ENCODE data around the gene FOXP1.

FOXP1 gene

DNA sequence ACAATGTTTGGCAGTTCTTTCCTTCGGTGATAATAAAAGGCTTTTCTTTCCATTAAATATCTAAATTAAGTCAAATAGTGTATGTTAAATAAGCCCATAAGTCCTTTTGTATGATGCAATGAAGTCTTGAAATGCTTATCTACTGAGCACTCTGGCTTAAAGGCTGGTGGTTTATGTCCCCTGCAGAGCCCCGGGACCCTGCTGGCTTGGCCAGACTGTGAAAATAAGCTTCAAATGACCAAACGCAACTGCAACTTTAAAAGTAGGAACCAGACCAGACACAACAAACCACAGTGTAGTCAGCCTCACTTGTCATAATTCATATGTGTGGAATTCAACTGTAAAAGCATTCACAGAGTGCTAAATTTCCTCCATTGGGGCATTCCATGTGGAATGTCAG is 72.5 kb downstream of the FOXP1 start:
- no peak for DNase-seq (ENCODE audit: low read depth in 4 of 4, low spot score in 1 of 4)

DNA sequence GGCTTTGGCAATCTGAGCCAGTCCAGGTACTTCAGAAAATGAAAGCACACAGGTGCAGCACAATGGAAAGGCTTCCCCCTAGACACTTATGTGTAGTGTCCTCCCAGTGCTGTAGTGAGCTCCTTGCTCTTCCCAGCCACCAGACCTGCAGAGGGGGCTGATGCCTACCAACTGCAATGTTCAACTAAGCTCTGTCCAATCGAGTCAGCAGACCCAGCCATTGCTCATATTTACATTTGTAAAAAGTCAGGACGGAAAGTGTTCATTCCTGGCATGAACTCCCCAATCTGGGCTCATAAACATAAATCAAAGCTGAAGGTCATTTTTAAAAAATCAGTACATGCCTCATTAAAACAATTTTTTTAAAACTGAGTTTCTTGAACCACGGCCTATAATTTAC is 73.0 kb downstream of the FOXP1 start:
- DNase-seq (ENCODE audit: low read depth in 4 of 4, low spot score in 1 of 4), result no peak

DNA sequence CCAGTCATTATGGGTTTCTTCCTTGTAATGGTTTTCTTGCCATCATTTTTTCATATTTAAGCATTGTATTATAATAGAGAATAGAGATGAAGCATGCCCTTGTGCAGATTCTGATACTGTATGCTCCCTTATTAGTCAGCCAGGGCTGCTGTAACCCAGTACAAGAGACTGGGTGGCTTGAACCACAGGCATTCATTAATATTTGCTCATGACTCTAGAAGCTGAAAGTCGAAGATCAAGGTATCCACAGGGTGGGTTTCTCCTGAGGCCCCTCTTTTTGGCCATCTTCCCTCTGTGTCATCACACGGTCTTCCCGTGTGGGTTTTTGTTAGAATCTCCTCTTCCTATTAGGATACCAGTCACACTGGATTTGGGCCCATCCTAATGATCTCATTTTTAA is 74.5 kb downstream of the FOXP1 start:
- no peak for DNase-seq (ENCODE audit: low read depth in 4 of 4, low spot score in 1 of 4)

DNA sequence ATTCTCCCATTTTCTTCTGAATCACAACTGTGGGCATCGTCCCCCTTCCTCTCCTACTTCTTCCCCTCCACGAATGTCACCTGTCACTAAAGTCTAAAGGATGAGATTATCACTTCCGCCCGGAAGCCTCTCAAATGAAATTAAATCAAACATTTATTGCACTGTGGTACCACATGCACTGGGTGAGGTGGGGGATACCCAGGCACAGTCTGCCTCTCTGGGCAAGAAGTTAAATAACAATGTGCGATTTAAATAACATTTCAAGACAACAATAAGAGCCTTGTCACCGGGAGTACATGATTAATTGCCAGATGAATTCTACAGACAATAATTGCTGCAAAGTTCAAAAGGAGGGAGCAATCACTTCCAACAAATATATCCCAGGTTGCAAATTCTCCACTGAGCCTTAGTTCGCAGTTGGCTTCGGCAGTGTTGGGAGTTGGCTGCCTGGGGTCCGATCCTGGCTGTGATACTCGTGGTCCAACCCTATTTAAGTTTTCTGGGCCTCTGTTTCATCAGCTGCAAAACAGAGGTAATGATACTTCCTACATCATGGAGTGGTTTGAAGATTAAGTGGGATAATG is 77.7 kb downstream of the FOXP1 start:
- DNase-seq (ENCODE audit: low read depth in 4 of 4, low spot score in 1 of 4), result no peak

GRCh38 chr3:71504250-71505036 is 79.1 kb downstream of the FOXP1 start:
- DNase-seq (ENCODE audit: low read depth in 4 of 4, low spot score in 1 of 4), result peak in 1 of 4 experiments; percentile 38

GRCh38 chr3:71503525-71504249 is 79.8 kb downstream of the FOXP1 start:
- no peak for DNase-seq (ENCODE audit: low read depth in 4 of 4, low spot score in 1 of 4)

- DNase-seq (ENCODE audit: low read depth in 4 of 4, low spot score in 1 of 4), result no peak
These were observed 81.4 kb downstream of the FOXP1 start for GRCh38 chr3:71502066-71502625.

DNA sequence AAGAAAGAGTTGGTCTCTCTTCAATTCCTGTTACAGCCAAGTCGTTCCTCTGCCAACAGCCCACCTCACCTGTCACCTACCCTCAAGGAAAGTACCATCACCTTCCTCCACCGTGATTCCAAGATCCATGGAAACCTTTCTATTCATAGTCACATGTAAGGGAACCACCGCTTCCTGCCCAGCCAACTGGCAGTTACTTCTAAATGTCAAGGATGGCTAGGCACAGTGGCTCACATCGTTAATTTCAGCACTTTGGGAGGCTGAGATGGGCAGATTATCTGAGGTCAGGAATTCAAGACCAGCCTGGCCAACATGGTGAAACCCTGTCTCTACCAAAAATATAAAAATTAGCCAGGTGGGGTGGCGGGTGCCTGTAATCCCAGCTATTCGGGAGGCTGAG is 82.8 kb downstream of the FOXP1 start:
- DNase-seq (ENCODE audit: low read depth in 4 of 4, low spot score in 1 of 4), result no peak

GRCh38 chr3:71499227-71499876 is 84.2 kb downstream of the FOXP1 start:
- no peak for DNase-seq (ENCODE audit: low read depth in 4 of 4, low spot score in 1 of 4)

DNA sequence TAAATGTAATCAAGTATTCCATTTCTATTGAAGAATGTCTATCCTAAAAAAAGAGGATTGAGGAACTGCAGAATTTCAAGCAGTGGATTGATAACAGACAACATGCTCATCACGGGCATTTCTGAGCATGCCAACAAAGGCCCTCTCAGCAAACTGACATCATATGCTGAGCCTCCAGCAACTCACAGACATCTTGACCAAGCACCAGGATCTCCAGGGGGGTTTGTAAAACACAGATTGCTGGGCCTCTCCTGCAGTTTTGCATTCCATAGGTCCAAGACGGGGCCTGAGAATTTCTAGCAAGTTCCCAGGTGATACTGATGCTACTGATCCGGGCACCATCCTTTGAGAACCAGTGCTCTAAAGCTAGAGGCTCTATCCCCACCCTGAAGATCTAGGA is 85.0 kb downstream of the FOXP1 start:
- DNase-seq (ENCODE audit: low read depth in 4 of 4, low spot score in 1 of 4), result no peak

DNA sequence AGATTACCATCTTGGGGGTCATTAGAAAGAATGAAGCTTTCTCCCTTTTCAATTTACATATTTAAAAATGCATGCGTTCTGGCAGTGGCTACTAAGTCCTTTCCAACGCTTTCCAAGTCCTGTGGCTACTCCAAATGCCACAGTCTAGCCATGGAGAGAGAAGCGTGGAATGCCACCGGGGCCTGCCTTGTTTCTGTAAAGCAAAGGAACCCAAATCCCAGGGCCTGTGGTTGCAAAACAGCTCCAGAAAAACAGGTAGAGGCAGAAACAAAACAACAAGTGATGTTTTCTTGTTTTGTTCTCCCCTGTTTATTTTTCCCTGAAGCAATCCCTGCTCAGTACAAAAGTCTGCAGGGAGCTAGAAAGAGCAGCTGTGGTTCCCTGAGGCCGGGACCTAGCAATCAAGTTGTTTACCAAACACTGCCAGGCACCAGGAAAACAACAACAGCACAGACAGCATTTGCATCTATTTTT is 85.5 kb downstream of the FOXP1 start:
- no peak for DNase-seq (ENCODE audit: low read depth in 4 of 4, low spot score in 1 of 4)

DNA sequence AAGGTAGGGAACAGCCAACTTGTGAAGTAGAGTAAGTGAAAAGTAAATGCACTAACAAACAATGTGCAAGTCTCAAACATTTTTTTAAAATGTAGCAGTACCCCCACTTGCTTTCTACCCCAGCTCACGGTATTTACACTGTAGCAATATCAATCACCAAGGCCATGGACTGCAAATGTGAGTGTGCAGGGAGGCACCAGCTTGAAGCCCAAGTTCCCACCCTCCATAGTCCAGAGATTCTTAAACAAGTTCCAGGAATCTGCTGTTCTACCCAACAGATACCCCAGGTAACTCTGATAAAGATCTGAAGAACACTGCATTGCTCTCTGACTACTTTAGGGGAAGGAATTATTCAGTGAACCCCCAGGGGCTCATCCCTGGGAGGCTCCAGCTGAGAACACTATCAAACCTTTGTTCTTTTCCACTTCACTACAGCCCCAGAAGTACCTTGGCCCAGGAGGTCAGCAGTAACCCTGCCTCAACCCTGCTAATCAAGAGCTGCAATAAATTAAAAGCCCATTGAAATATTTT is 86.1 kb downstream of the FOXP1 start:
- no peak for DNase-seq (ENCODE audit: low read depth in 4 of 4, low spot score in 1 of 4)

DNA sequence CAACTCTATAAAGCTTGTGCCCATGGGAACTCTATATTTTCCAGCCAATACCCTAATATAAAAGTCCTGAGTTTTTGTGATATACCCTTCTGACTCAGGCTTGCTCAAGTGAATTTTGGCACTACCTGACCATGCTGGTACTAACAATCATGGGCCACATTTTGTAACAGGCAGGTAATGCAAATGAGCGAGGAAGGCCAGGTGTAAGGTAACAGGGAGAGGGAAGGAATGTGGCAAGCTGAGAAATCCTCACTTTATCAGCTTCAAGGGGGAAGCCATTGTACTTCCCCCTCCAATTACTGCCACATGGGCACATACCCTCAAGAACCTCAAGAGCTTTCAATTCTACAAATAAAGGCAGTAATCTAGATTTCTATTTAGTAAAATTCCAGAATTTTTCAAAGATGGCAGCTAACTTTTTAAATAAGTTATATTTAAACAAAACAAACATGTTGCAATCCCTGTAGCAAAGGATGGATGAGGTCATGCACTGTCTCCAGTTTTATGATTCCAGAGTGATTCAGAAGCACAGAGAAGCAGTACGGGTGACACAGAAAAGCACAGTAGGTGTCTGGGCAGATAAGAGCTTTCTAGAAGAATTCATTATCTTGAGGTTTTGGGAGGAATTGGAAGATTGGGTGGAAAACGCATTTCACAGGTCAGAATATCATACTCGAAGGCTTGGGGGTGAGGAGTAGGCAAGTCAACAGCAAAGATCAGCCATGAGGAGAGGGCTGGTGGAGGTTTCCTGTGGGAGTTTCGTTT is 87.6 kb downstream of the FOXP1 start:
- DNase-seq (ENCODE audit: low read depth in 4 of 4, low spot score in 1 of 4), result no peak

- DNase-seq (ENCODE audit: low read depth in 4 of 4, low spot score in 1 of 4), result no peak
These were observed 89.3 kb downstream of the FOXP1 start for GRCh38 chr3:71494212-71494611.

DNA sequence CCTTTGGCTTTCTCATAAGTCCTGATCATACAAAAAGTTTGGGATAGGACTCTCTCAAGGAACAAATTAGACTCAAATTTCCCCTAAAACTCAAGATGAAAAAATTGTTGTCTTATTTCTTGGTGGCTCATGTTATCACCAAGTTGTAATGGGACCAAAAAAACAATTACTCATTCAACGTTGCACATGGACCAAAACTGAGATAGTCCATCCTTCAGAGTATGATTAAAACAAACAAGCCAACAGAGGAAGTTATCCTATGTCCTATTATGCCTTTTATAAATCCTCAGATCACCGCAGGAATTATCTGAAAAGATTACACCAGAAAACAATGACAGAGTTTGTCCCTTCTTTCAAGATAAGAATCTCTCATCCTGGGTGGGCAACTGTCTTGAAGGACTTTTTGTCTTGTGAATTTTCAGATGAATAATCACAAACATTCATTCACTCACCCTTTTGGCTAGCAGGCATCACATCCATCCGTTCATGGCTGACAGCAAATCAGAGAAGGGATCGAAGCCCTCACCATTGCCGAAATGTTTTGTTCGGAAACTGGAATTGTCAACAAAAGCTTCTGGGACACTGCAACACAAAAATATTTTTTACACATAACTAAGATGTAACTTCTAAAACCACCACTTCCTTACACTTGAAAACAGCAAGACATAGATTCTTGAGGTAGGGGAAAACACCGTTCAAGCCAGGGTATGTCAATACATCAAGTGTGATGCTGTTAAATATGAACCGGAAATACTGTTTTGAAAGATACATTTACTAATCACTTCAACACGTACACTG is 90.4 kb downstream of the FOXP1 start:
- DNase-seq (ENCODE audit: low read depth in 4 of 4, low spot score in 1 of 4), result no peak

- DNase-seq (ENCODE audit: low read depth in 4 of 4, low spot score in 1 of 4), result no peak
These were observed 91.0 kb downstream of the FOXP1 start for GRCh38 chr3:71492566-71492965.

GRCh38 chr3:71491154-71491752 is 92.3 kb downstream of the FOXP1 start:
- no peak for DNase-seq (ENCODE audit: low read depth in 4 of 4, low spot score in 1 of 4)

- DNase-seq (ENCODE audit: low read depth in 4 of 4, low spot score in 1 of 4), result no peak
These were observed 92.8 kb downstream of the FOXP1 start for GRCh38 chr3:71490692-71491091.

DNA sequence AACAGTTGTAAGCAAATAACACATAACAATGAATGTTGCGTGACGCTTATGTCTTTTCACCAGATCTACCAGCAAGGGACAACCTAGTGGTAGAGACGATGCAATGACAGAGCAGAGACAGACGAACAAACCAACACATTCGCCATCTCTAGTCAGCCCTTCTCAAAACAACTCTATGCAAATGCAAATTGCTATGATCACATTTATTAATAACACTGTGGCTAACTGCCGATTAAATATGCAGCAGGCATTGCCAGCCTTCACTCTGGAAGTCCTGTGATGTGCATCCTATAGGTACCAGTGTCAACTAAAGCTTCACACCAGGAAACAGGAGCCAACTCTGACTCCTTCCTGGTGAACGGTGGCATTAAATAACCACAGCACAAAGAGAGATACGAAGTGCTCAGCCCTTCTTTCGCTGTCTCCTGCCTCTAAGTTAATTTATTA is 94.2 kb downstream of the FOXP1 start:
- DNase-seq (ENCODE audit: low read depth in 4 of 4, low spot score in 1 of 4), result no peak

All from stimulated activated CD4-positive, alpha-beta T cell treated with anti-CD3 and anti-CD28 coated beads, Interleukin-1b, Interleukin-23, amount 100 ng/mL, for 24 hours (primary cell).